Activated B cell treated with CpG ODN at 0.5 μM for 24 hours (primary cell): ENCODE data around the gene CSTF1. TPM values are rescaled to one million over a fixed set of nuclear protein-coding genes. Genes with fewer than 3 reads are reported as not detected.

Source experiments
- ATAC-seq: fragments of 200-7000 bp; cut with Tn5 transposase; one replicate; pipeline ENCODE4 v1.10.0; 2021; ENCODE audit warnings: low read depth, mild to moderate bottlenecking, moderate library complexity
- CTCF ChIA-PET: fragments of 350-600 bp; sonication (Branson Sonifier 250); formaldehyde crosslinking; loops from one replicate; lab custom pipeline; 2021; ENCODE audit warnings: antibody characterized with exemption; lab: Charles Lee
- POLR2A ChIA-PET: fragments of 350-600 bp; sonication (Branson Sonifier 250); formaldehyde crosslinking; loops from one replicate; lab custom pipeline; 2021; ENCODE audit warnings: antibody characterized with exemption; lab: Charles Lee
- DNase-seq: peaks from one replicate; pipeline ENCODE4 v3.0.0; 2022
- H3K27ac Mint-ChIP-seq: one replicate; pipeline ENCODE4 v1.8.0; 2020; ENCODE audit warnings: mixed read lengths
- H3K27me3 Mint-ChIP-seq: one replicate; pipeline ENCODE4 v1.8.0; 2021; ENCODE audit warnings: mixed read lengths
- H3K36me3 Mint-ChIP-seq: one replicate; pipeline ENCODE4 v1.8.0; 2021; ENCODE audit warnings: low read depth, mixed read lengths
- H3K4me1 Mint-ChIP-seq: one replicate; pipeline ENCODE4 v1.8.0; 2021; ENCODE audit warnings: mixed read lengths
- H3K4me3 Mint-ChIP-seq: one replicate; pipeline ENCODE4 v1.8.0; 2020; ENCODE audit warnings: mild to moderate bottlenecking, mixed read lengths
- H3K9me3 Mint-ChIP-seq: one replicate; pipeline ENCODE4 v1.8.0; 2020; ENCODE audit warnings: mixed read lengths
- CTCF ChIP-seq: fragments of 200-600 bp; IDR thresholded peaks from one replicate; pipeline ENCODE4 v1.8.0; 2022; ENCODE audit warnings: antibody characterized with exemption, mild to moderate bottlenecking
- intact Hi-C: fragments of 100-400 bp; cut with micrococcal nuclease; formaldehyde crosslinking; loops from one replicate; pipeline ENCODE4 v1.15.1; 2024
- total RNA-seq: library from RNA; stranded (reverse); gene quantifications from 2 replicates; pipeline ENCODE4 v1.2.3, GENCODE V29; 2022

CSTF1 gene
- total RNA-seq, 1 donor from 2014 or later = 36.2 TPM

- peaks cover 26% of the 10 kb centered on the region for H3K4me1 Mint-ChIP-seq
- TF ChIP-seq CTCF = no peak
- no peak for DNase-seq
- H3K27me3 Mint-ChIP-seq = peaks cover 4% of the 10 kb centered on the region
- ATAC-seq = no peak
- no peak overlapping the region for H3K4me3 Mint-ChIP-seq
- intact Hi-C loops = no loop called here
- no peaks in the 10 kb centered on the region for H3K9me3 Mint-ChIP-seq
- no peak overlapping the region for H3K27ac Mint-ChIP-seq
- ChIA-PET CTCF (no interaction called here), POLR2A (interaction anchor here (0.6 kb wide), 1 partner anchor 129 kb away, joined by 4 read pairs; no protein-coding TSS in a partner anchor)
- H3K36me3 Mint-ChIP-seq = no peaks in the 10 kb centered on the region
These were observed 36.0 kb downstream of the CSTF1 start for GRCh38 chr20:56428410-56428809.

GRCh38 chr20:56428881-56429280 lies 36.4 kb downstream of the CSTF1 start:
- Mint-ChIP-seq H3K4me3 (peak overlapping the region; percentile 70), H3K36me3 (no peaks in the 10 kb centered on the region), H3K27ac (peak overlapping the region; percentile 27), H3K9me3 (no peaks in the 10 kb centered on the region), H3K27me3 (peaks cover 4% of the 10 kb centered on the region), H3K4me1 (peaks cover 26% of the 10 kb centered on the region)
- DNase-seq = no peak
- ChIA-PET POLR2A (interaction anchor here (0.6 kb wide), 1 partner anchor 129 kb away, joined by 4 read pairs; no protein-coding TSS in a partner anchor), CTCF (no interaction called here)
- intact Hi-C loops = loop anchor here (1.0 kb wide), 1 partner anchor 39 kb away; the partner anchor contains the start of gene RTF2
- no peak for ATAC-seq
- no peak for TF ChIP-seq CTCF

- Mint-ChIP-seq H3K27ac (peak overlapping the region; percentile 62), H3K9me3 (no peaks in the 10 kb centered on the region), H3K4me1 (peaks cover 26% of the 10 kb centered on the region), H3K27me3 (peaks cover 4% of the 10 kb centered on the region), H3K36me3 (no peaks in the 10 kb centered on the region), H3K4me3 (peak overlapping the region; percentile 70)
- DNase-seq (no peak), ATAC-seq (peak; percentile 25)
- CTCF ChIA-PET = no interaction called here
- intact Hi-C loops = loop anchor here (1.0 kb wide), 1 partner anchor 39 kb away; the partner anchor contains the start of gene RTF2
- POLR2A ChIA-PET = interaction anchor here (0.6 kb wide), 1 partner anchor 256 kb away, joined by 3 read pairs; no protein-coding TSS in a partner anchor
- TF ChIP-seq CTCF = no peak
These were observed 37.1 kb downstream of the CSTF1 start for GRCh38 chr20:56429502-56429901.

GRCh38 chr20:56429941-56430340 lies 37.5 kb downstream of the CSTF1 start:
- TF ChIP-seq CTCF = no peak
- ATAC-seq = no peak
- Mint-ChIP-seq H3K4me1 (peaks cover 26% of the 10 kb centered on the region), H3K36me3 (no peaks in the 10 kb centered on the region), H3K9me3 (no peaks in the 10 kb centered on the region), H3K27me3 (peaks cover 4% of the 10 kb centered on the region), H3K4me3 (peak overlapping the region; percentile 70), H3K27ac (peak overlapping the region; percentile 62)
- POLR2A ChIA-PET = interaction anchor here (0.6 kb wide), 1 partner anchor 256 kb away, joined by 3 read pairs; no protein-coding TSS in a partner anchor
- intact Hi-C loops = loop anchor here (1.0 kb wide), 1 partner anchor 38 kb away; the partner anchor contains the start of gene RTF2
- CTCF ChIA-PET = no interaction called here
- no peak for DNase-seq

- Mint-ChIP-seq H3K4me3 (no peak overlapping the region), H3K9me3 (no peaks in the 10 kb centered on the region), H3K4me1 (peaks cover 28% of the 10 kb centered on the region), H3K36me3 (no peaks in the 10 kb centered on the region), H3K27ac (no peak overlapping the region), H3K27me3 (peaks cover 4% of the 10 kb centered on the region)
- ChIA-PET CTCF (no interaction called here), POLR2A (no interaction called here)
- ATAC-seq = no peak
- DNase-seq = no peak
- intact Hi-C loops = no loop called here
- TF ChIP-seq CTCF = no peak
These were observed 38.0 kb downstream of the CSTF1 start for GRCh38 chr20:56430461-56430860.
